ENCODE data around the gene CSNK1G3. TPM values are rescaled to one million over a fixed set of nuclear protein-coding genes. Genes with fewer than 3 reads are reported as not detected.
A peak's percentile ranks its signal among the peaks of the same experiment; 100 is the strongest.

The CSNK1G3 gene
- total and polyA plus RNA-seq, 2 of the 4 experiments (the other 2 are of a cell fraction), result 16.4 to 26.2 TPM

DNA sequence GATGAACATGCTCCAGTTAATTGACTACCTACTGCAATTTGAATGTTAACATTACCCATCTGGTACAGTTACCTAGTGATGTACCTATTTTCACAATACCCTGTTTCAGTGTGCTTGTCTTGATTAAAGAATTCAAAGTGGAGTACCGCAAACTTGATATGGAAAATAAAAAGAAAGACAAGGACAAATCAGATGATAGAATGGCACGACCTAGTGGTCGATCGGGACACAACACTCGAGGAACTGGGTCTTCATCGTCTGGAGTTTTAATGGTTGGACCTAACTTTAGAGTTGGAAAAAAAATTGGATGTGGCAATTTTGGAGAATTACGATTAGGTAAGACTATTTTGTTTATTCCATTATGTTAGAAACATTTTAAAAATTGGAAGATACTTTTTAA, 33.5 kb downstream of the CSNK1G3 start:
- Histone ChIP-seq H3K79me1 (ENCODE audit: low read depth in 1 of 2, low read length in 2 of 2) (peaks cover 29 to 44% of the 10 kb centered on the region in 2 experiments), H3K14ac (replicated peaks; ENCODE audit: low read depth, low read length) (no peak overlapping the region), H2AK9ac (replicated peaks; ENCODE audit: low read depth, low read length, poor library complexity) (no peak overlapping the region), H3K4ac (ENCODE audit: low read depth, low read length) (no peak overlapping the region), H2BK120ac (ENCODE audit: low read depth, low read length) (no peak overlapping the region), H2BK5ac (ENCODE audit: low read depth, low read length, poor library complexity, severe bottlenecking) (no peak overlapping the region), H3K27me3 (ENCODE audit: control insufficient read depth, insufficient read depth, low read length) (no peaks in the 10 kb centered on the region), H3K36me3 (ENCODE audit: control insufficient read depth, insufficient read depth, low read length) (no peaks in the 10 kb centered on the region), H3K9ac (ENCODE audit: low read depth, low read length) (no peak overlapping the region), H4K5ac (ENCODE audit: low read depth, low read length) (no peak overlapping the region), H2AK5ac (ENCODE audit: low read depth, low read length) (no peak overlapping the region), H4K91ac (ENCODE audit: insufficient read depth, low read depth, low read length) (no peak overlapping the region), H3K23ac (ENCODE audit: low read depth, low read length) (no peak overlapping the region), H3K4me2 (ENCODE audit: low read depth, low read length) (no peak overlapping the region), H4K8ac (ENCODE audit: low read depth in 2 of 2, low read length in 2 of 2) (no peak overlapping the region), H3K9me3 (ENCODE audit: control insufficient read depth, insufficient read depth, low read length) (no peaks in the 10 kb centered on the region), H3K4me1 (ENCODE audit: control insufficient read depth, insufficient read depth, low read length) (peaks cover 2% of the 10 kb centered on the region; the same call in 1 of the 2 replicates), H3K4me3 (ENCODE audit: insufficient read depth, low read depth, low read length) (no peak overlapping the region), H3K27ac (ENCODE audit: insufficient read depth, low read length) (no peak overlapping the region), H2BK20ac (ENCODE audit: low read depth, low read length) (no peak overlapping the region), H3K9me1 (ENCODE audit: insufficient read depth, low read length) (peaks cover 6% of the 10 kb centered on the region; the same call in 1 of the 2 replicates), H2AFZ (replicated peaks; ENCODE audit: low read length, poor library complexity) (no peak overlapping the region), H3K56ac (ENCODE audit: extremely low read depth, insufficient read depth, low read length) (no peak overlapping the region), H2BK15ac (ENCODE audit: low read depth, low read length) (no peak overlapping the region), H4K20me1 (ENCODE audit: insufficient read depth, low read length) (peaks cover 21% of the 10 kb centered on the region; the same call in 1 of the 2 replicates), H3K18ac (ENCODE audit: low read depth, low read length) (no peak overlapping the region)
- in situ Hi-C loops (cut with MboI; ENCODE audit: low sequenced_read_pairs) (no loop called here), dilution Hi-C loops (cut with HindIII; ENCODE audit: low sequenced_read_pairs, unreplicated experiment) (no loop called here), intact Hi-C loops (cut with micrococcal nuclease) (no loop called here)
- ChIA-PET CTCF (no interaction called here), POLR2A (ENCODE audit: unreplicated experiment) (no interaction called here)
- no TSS peak for BruUV-seq (replicated peaks)
- WGBS, 2 experiments (ENCODE audit: extremely low coverage in 2 of 2, insufficient read length in 1 of 2), result 83% methylated on average over 4 of the region's 7 CpGs; no CpG with 5 or more reads in 1 of the 2 experiments
- DNase-seq, result no peak
- no peak for ATAC-seq (ENCODE audit: low read depth)
- peak; percentile 28 for TF ChIP-seq SMC3 (IDR thresholded peaks at IDR 0.05; ENCODE audit: low read depth, low read length)
- peak; percentile 39 for TF ChIP-seq RAD21 (IDR thresholded peaks at IDR 0.05; ENCODE audit: low read length)
- TF ChIP-seq, protein P1, sequence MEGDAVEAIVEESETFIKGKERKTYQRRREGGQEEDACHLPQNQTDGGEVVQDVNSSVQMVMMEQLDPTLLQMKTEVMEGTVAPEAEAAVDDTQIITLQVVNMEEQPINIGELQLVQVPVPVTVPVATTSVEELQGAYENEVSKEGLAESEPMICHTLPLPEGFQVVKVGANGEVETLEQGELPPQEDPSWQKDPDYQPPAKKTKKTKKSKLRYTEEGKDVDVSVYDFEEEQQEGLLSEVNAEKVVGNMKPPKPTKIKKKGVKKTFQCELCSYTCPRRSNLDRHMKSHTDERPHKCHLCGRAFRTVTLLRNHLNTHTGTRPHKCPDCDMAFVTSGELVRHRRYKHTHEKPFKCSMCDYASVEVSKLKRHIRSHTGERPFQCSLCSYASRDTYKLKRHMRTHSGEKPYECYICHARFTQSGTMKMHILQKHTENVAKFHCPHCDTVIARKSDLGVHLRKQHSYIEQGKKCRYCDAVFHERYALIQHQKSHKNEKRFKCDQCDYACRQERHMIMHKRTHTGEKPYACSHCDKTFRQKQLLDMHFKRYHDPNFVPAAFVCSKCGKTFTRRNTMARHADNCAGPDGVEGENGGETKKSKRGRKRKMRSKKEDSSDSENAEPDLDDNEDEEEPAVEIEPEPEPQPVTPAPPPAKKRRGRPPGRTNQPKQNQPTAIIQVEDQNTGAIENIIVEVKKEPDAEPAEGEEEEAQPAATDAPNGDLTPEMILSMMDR (conservative IDR thresholded peaks at IDR 0.05; ENCODE audit: low read depth, low read length), result peak; percentile 29; the same call in 1 of the 2 replicates
- no peak for TF ChIP-seq USF2 (IDR thresholded peaks at IDR 0.05; ENCODE audit: low read depth, low read length)

Data from IMR-90 (cell line).